Measurements from ENCODE around the gene POLR1F. TPM values are rescaled to one million over a fixed set of nuclear protein-coding genes. Genes with fewer than 3 reads are reported as not detected.
A peak's percentile ranks its signal among the peaks of the same experiment; 100 is the strongest.

The POLR1F gene
- total RNA-seq, 6 donors from 2014 or later: 2.7 to 24.1 (median 11.3) TPM

- Histone ChIP-seq H3K27me3 (no peaks in the 10 kb centered on the region), H3K4me3 (no peak overlapping the region), H3K4me1 (no peaks in the 10 kb centered on the region), H3K36me3 (no peaks in the 10 kb centered on the region), H3K27ac (no peak overlapping the region), H3K9me3 (no peaks in the 10 kb centered on the region)
- DNase-seq: no peak
- TF ChIP-seq POLR2A (IDR thresholded peaks at IDR 0.05) (no peak), CTCF (IDR thresholded peaks at IDR 0.05) (peak in 5 of 6 experiments; percentile 10 to 40 (median 31))
- peak in 1 of 2 donors; percentile 46 for ATAC-seq (ENCODE audit: low FRiP score in 2 of 2)
- 32 to 38% methylated on average over 4 of the region's 4 CpGs for WGBS, 2 donors
Measured at GRCh38 chr7:19747740-19748339, 39.0 kb upstream of the POLR1F start.

- 41 to 42% methylated on average over 1 of the region's 1 CpG for WGBS, 2 donors
- Histone ChIP-seq H3K36me3 (no peaks in the 10 kb centered on the region), H3K4me1 (no peaks in the 10 kb centered on the region), H3K27ac (no peak overlapping the region), H3K27me3 (no peaks in the 10 kb centered on the region), H3K9me3 (no peaks in the 10 kb centered on the region), H3K4me3 (no peak overlapping the region)
- DNase-seq: no peak
- ATAC-seq (ENCODE audit: low FRiP score in 2 of 2): no peak
- TF ChIP-seq EP300 (IDR thresholded peaks at IDR 0.05) (no peak), POLR2AphosphoS5 (IDR thresholded peaks at IDR 0.05) (no peak), CTCF (IDR thresholded peaks at IDR 0.05) (no peak), POLR2A (IDR thresholded peaks at IDR 0.05) (no peak)
Measured at GRCh38 chr7:19744075-19744474, 35.2 kb upstream of the POLR1F start.

- 79 to 80% methylated on average over 3 of the region's 3 CpGs for WGBS, 2 donors
- ATAC-seq (ENCODE audit: low FRiP score in 2 of 2) (no peak), DNase-seq (no peak)
- no peaks in the 10 kb centered on the region for H3K27me3 ChIP-seq
- H3K27ac ChIP-seq: no peak overlapping the region
- H3K9me3 ChIP-seq: no peaks in the 10 kb centered on the region
- no peaks in the 10 kb centered on the region for H3K36me3 ChIP-seq
- no peaks in the 10 kb centered on the region for H3K4me1 ChIP-seq
- H3K4me3 ChIP-seq: no peak overlapping the region
- no peak for TF ChIP-seq EP300 (IDR thresholded peaks at IDR 0.05)
- no peak for TF ChIP-seq CTCF (IDR thresholded peaks at IDR 0.05)
- no peak for TF ChIP-seq POLR2A (IDR thresholded peaks at IDR 0.05)
- no peak for TF ChIP-seq POLR2AphosphoS5 (IDR thresholded peaks at IDR 0.05)
Measured at GRCh38 chr7:19728716-19729115, 19.9 kb upstream of the POLR1F start.

GRCh38 chr7:19725770-19726169 lies 16.9 kb upstream of the POLR1F start:
- TF ChIP-seq CTCF (IDR thresholded peaks at IDR 0.05): no peak
- TF ChIP-seq EP300 (IDR thresholded peaks at IDR 0.05): no peak
- TF ChIP-seq POLR2AphosphoS5 (IDR thresholded peaks at IDR 0.05): no peak
- no peak for TF ChIP-seq POLR2A (IDR thresholded peaks at IDR 0.05)
- DNase-seq (no peak), ATAC-seq (ENCODE audit: low FRiP score in 2 of 2) (no peak)
- Histone ChIP-seq H3K4me1 (no peaks in the 10 kb centered on the region), H3K4me3 (no peak overlapping the region), H3K36me3 (no peaks in the 10 kb centered on the region), H3K27me3 (no peaks in the 10 kb centered on the region), H3K27ac (no peak overlapping the region), H3K9me3 (no peaks in the 10 kb centered on the region)
- whole genome bisulfite sequencing, 2 donors: 85 to 86% methylated on average over 5 of the region's 5 CpGs

GRCh38 chr7:19715499-19715898 lies 6.7 kb upstream of the POLR1F start:
- 39 to 55% methylated on average over 1 of the region's 1 CpG for WGBS, 2 donors
- H3K36me3 ChIP-seq: no peaks in the 10 kb centered on the region
- no peak overlapping the region for H3K4me3 ChIP-seq
- ATAC-seq (ENCODE audit: low FRiP score in 2 of 2): no peak
- DNase-seq: no peak
- H3K4me1 ChIP-seq: no peaks in the 10 kb centered on the region
- H3K9me3 ChIP-seq: no peaks in the 10 kb centered on the region
- H3K27me3 ChIP-seq: no peaks in the 10 kb centered on the region
- H3K27ac ChIP-seq: no peak overlapping the region
- TF ChIP-seq EP300 (IDR thresholded peaks at IDR 0.05) (no peak), POLR2A (IDR thresholded peaks at IDR 0.05) (no peak), CTCF (IDR thresholded peaks at IDR 0.05) (no peak), POLR2AphosphoS5 (IDR thresholded peaks at IDR 0.05) (no peak)
